Measurements from ENCODE around the gene GFPT2.

DNA sequence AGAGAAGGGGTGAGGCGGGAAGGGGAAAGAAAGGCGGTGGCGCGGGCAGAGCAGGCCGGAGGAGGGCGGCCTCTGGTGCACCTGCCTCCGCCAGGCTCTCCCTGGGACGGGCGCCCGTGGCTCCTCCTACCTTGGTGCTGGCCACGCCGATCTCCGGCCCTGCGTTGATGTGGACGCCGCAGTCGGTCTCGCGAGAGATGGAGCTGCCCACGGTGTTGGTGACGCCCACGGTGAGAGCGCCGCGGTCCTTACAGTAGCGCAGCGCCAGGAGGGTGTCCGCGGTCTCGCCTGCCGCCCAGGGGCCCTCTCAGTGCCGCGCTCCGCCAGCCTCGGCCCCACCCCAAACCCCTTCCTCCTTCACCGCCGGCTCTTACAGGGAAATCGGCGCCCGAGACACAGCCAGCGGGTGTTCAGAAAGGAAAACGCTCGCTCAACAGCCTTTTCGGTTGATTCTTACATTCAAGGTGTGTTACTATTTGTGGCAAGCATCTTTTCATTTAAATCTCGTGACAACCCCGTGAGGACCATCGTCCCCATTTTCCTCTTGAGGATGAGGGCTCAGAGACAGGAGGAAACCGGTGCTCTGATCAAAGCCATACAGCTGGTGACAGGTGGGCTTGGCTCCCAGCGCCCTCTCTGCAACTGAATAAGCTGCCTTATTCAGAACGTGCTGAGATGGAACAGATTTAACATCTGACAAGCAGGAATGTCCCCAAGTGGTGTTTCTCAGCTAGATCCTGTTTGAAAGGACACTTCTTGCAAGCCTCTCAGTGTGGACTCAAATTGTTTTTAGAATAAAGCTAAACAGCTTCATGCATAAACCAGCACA, 39.2 kb downstream of the GFPT2 start:
- TF ChIP-seq, protein P1, sequence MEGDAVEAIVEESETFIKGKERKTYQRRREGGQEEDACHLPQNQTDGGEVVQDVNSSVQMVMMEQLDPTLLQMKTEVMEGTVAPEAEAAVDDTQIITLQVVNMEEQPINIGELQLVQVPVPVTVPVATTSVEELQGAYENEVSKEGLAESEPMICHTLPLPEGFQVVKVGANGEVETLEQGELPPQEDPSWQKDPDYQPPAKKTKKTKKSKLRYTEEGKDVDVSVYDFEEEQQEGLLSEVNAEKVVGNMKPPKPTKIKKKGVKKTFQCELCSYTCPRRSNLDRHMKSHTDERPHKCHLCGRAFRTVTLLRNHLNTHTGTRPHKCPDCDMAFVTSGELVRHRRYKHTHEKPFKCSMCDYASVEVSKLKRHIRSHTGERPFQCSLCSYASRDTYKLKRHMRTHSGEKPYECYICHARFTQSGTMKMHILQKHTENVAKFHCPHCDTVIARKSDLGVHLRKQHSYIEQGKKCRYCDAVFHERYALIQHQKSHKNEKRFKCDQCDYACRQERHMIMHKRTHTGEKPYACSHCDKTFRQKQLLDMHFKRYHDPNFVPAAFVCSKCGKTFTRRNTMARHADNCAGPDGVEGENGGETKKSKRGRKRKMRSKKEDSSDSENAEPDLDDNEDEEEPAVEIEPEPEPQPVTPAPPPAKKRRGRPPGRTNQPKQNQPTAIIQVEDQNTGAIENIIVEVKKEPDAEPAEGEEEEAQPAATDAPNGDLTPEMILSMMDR (IDR thresholded peaks at IDR 0.05): no peak
- TF ChIP-seq POLR2A (IDR thresholded peaks at IDR 0.05): no peak
